ENCODE measurements around the gene PLCL2. TPM values are rescaled to one million over a fixed set of nuclear protein-coding genes. Genes with fewer than 3 reads are reported as not detected.

The PLCL2 gene
- total and polyA plus RNA-seq, 4 donors: 1.0 to 16.7 (median 7.1) TPM

- Histone ChIP-seq H3K4me3 (no peak overlapping the region), H3K9ac (ENCODE audit: insufficient read depth in 1 of 2, low read length in 2 of 2) (no peak overlapping the region), H3K4me1 (ENCODE audit: control insufficient read depth in 5 of 5, insufficient read depth in 5 of 5, low read length in 5 of 5) (peaks cover 0 to 17% (median 0%) of the 10 kb centered on the region in 5 donors), H3K36me3 (ENCODE audit: control insufficient read depth in 4 of 4, insufficient read depth in 4 of 4, low read length in 4 of 4) (peaks cover 0 to 8% (median 2%) of the 10 kb centered on the region in 4 donors), H3K27me3 (ENCODE audit: control insufficient read depth in 3 of 3, insufficient read depth in 3 of 3, low read length in 2 of 3) (no peaks in the 10 kb centered on the region), H3K9me3 (ENCODE audit: control insufficient read depth in 4 of 4, insufficient read depth in 3 of 4, low read length in 3 of 4) (no peaks in the 10 kb centered on the region), H3K27ac (ENCODE audit: low read depth in 1 of 2, low read length in 1 of 2) (no peak overlapping the region)
- no peak for DNase-seq
- no peak for ATAC-seq (ENCODE audit: insufficient read depth, low FRiP score)
- TF ChIP-seq CTCF (IDR thresholded peaks at IDR 0.05; ENCODE audit: control extremely low read depth, extremely low read depth): no peak
- WGBS, 2 donors: 77 to 90% methylated on average over 2 of the region's 2 CpGs
Observed at GRCh38 chr3:17044855-17045254, 160.1 kb downstream of the PLCL2 start.

GRCh38 chr3:17045705-17046104 is 160.9 kb downstream of the PLCL2 start:
- Histone ChIP-seq H3K36me3 (ENCODE audit: control insufficient read depth in 4 of 4, insufficient read depth in 4 of 4, low read length in 4 of 4) (peaks cover 0 to 8% (median 2%) of the 10 kb centered on the region in 4 donors), H3K9ac (ENCODE audit: insufficient read depth in 1 of 2, low read length in 2 of 2) (no peak overlapping the region), H3K4me1 (ENCODE audit: control insufficient read depth in 5 of 5, insufficient read depth in 5 of 5, low read length in 5 of 5) (peaks cover 0 to 10% (median 0%) of the 10 kb centered on the region in 5 donors), H3K9me3 (ENCODE audit: control insufficient read depth in 4 of 4, insufficient read depth in 3 of 4, low read length in 3 of 4) (no peaks in the 10 kb centered on the region), H3K4me3 (no peak overlapping the region), H3K27ac (ENCODE audit: low read depth in 1 of 2, low read length in 1 of 2) (no peak overlapping the region), H3K27me3 (ENCODE audit: control insufficient read depth in 3 of 3, insufficient read depth in 3 of 3, low read length in 2 of 3) (no peaks in the 10 kb centered on the region)
- WGBS, 2 donors: 88 to 92% methylated on average over 7 of the region's 7 CpGs
- DNase-seq: no peak
- no peak for ATAC-seq (ENCODE audit: insufficient read depth, low FRiP score)
- TF ChIP-seq CTCF (IDR thresholded peaks at IDR 0.05; ENCODE audit: control extremely low read depth, extremely low read depth): no peak

GRCh38 chr3:17046623-17047022 is 161.9 kb downstream of the PLCL2 start:
- Histone ChIP-seq H3K4me1 (ENCODE audit: control insufficient read depth in 5 of 5, insufficient read depth in 5 of 5, low read length in 5 of 5) (peaks cover 0 to 4% (median 0%) of the 10 kb centered on the region in 5 donors), H3K27me3 (ENCODE audit: control insufficient read depth in 3 of 3, insufficient read depth in 3 of 3, low read length in 2 of 3) (no peaks in the 10 kb centered on the region), H3K27ac (ENCODE audit: low read depth in 1 of 2, low read length in 1 of 2) (no peak overlapping the region), H3K9me3 (ENCODE audit: control insufficient read depth in 4 of 4, insufficient read depth in 3 of 4, low read length in 3 of 4) (no peaks in the 10 kb centered on the region), H3K36me3 (ENCODE audit: control insufficient read depth in 4 of 4, insufficient read depth in 4 of 4, low read length in 4 of 4) (peaks cover 0 to 8% (median 2%) of the 10 kb centered on the region in 4 donors), H3K9ac (ENCODE audit: insufficient read depth in 1 of 2, low read length in 2 of 2) (no peak overlapping the region), H3K4me3 (no peak overlapping the region)
- WGBS, 2 donors: 97 to 99% methylated on average over 2 of the region's 2 CpGs
- no peak for ATAC-seq (ENCODE audit: insufficient read depth, low FRiP score)
- DNase-seq: no peak
- TF ChIP-seq CTCF (IDR thresholded peaks at IDR 0.05; ENCODE audit: control extremely low read depth, extremely low read depth): no peak

- DNase-seq: no peak
- H3K4me1 ChIP-seq (ENCODE audit: control insufficient read depth in 5 of 5, insufficient read depth in 5 of 5, low read length in 5 of 5): peaks cover 0 to 6% (median 0%) of the 10 kb centered on the region in 5 donors
- H3K9ac ChIP-seq (ENCODE audit: insufficient read depth in 1 of 2, low read length in 2 of 2): no peak overlapping the region
- WGBS, 2 donors: 89 to 95% methylated on average over 4 of the region's 4 CpGs
- TF ChIP-seq CTCF (IDR thresholded peaks at IDR 0.05; ENCODE audit: control extremely low read depth, extremely low read depth): no peak
- peaks cover 0 to 8% (median 2%) of the 10 kb centered on the region in 4 donors for H3K36me3 ChIP-seq (ENCODE audit: control insufficient read depth in 4 of 4, insufficient read depth in 4 of 4, low read length in 4 of 4)
- no peak for ATAC-seq (ENCODE audit: insufficient read depth, low FRiP score)
- H3K27ac ChIP-seq (ENCODE audit: low read depth in 1 of 2, low read length in 1 of 2): no peak overlapping the region
- no peaks in the 10 kb centered on the region for H3K9me3 ChIP-seq (ENCODE audit: control insufficient read depth in 4 of 4, insufficient read depth in 3 of 4, low read length in 3 of 4)
- no peak overlapping the region for H3K4me3 ChIP-seq
- no peaks in the 10 kb centered on the region for H3K27me3 ChIP-seq (ENCODE audit: control insufficient read depth in 3 of 3, insufficient read depth in 3 of 3, low read length in 2 of 3)
Observed at GRCh38 chr3:17047162-17047561, 162.4 kb downstream of the PLCL2 start.
